ENCODE results near the gene RALGDS.

- TF ChIP-seq, protein P1, sequence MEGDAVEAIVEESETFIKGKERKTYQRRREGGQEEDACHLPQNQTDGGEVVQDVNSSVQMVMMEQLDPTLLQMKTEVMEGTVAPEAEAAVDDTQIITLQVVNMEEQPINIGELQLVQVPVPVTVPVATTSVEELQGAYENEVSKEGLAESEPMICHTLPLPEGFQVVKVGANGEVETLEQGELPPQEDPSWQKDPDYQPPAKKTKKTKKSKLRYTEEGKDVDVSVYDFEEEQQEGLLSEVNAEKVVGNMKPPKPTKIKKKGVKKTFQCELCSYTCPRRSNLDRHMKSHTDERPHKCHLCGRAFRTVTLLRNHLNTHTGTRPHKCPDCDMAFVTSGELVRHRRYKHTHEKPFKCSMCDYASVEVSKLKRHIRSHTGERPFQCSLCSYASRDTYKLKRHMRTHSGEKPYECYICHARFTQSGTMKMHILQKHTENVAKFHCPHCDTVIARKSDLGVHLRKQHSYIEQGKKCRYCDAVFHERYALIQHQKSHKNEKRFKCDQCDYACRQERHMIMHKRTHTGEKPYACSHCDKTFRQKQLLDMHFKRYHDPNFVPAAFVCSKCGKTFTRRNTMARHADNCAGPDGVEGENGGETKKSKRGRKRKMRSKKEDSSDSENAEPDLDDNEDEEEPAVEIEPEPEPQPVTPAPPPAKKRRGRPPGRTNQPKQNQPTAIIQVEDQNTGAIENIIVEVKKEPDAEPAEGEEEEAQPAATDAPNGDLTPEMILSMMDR (conservative IDR thresholded peaks at IDR 0.05) = no peak
- no peak for TF ChIP-seq EZH2 (IDR thresholded peaks at IDR 0.05; ENCODE audit: low read depth)
These were observed 44.4 kb upstream of the RALGDS start for GRCh38 chr9:133165452-133165730.

All from PC-9 (cell line).